Pancreas (tissue), 10 donors: ENCODE measurements around the gene CATSPERE. TPM values are rescaled to one million over a fixed set of nuclear protein-coding genes. Genes with fewer than 3 reads are reported as not detected.
A peak's percentile ranks its signal among the peaks of the same experiment; 100 is the strongest.

Source experiments
- ATAC-seq, 4 donors: fragments of 200-7000 bp; cut with Tn5 transposase; one replicate each; pipeline versions ENCODE4 v1.8.0 to v1.9.1; 2020; ENCODE audit warnings: mild to moderate bottlenecking in 4 of 4, moderate library complexity in 4 of 4
- DNase-seq, 6 donors: peaks; one replicate each; pipeline ENCODE4 v3.0.0-alpha.2; 2020
- FAIRE-seq: peaks from 2 replicates; lab custom pipeline; 2012; peaks lifted over from hg19 to GRCh38; lab: Jason Lieb, UNC
- H3K27ac ChIP-seq, 4 donors: fragments of 200-600 bp; sonication (generic); 1 replicate in 3 of 4; 2 replicates in 1 of 4; pipeline versions ENCODE4 v1.5.0 to v1.8.0; 2020
- H3K27me3 ChIP-seq, 4 donors: fragments of 200-600 bp; one replicate each; pipeline ENCODE4 v1.8.0; 2021
- H3K36me3 ChIP-seq, 3 donors: fragments of 200-600 bp; sonication (generic) in 1 of 3; one replicate each; pipeline versions ENCODE4 v1.5.0 to v1.8.0; 2020 to 2021
- H3K4me1 ChIP-seq, 3 donors: fragments of 200-600 bp; one replicate each; pipeline ENCODE4 v1.8.0; 2021
- H3K4me3 ChIP-seq, 4 donors: fragments of 200-600 bp; sonication (generic) in 2 of 4; one replicate each; pipeline versions ENCODE4 v1.5.0 to v1.8.0; 2020 to 2021
- H3K9me3 ChIP-seq, 4 donors: fragments of 200-600 bp; one replicate each; pipeline ENCODE4 v1.8.0; 2021
- CTCF ChIP-seq, 4 donors: fragments of 200-600 bp; sonication (generic) in 3 of 4; IDR thresholded peaks; one replicate each; pipeline versions ENCODE4 v1.5.0 to v1.8.0; 2021; ENCODE audit warnings: antibody characterized with exemption in 4 of 4
- WGBS, 2 donors: extraction: QIAGEN DNeasy Blood & Tissue Kit; methylation state at CpG; one replicate each; pipeline ENCODE4 v1.1.7; 2013; 5-methylcytosine and 5-hydroxymethylcytosine counted together
- intact Hi-C, 3 donors: fragments of 100-400 bp; cut with DNase I; formaldehyde crosslinking; loops; one replicate each; pipeline versions ENCODE4 v1.11.1 to v1.14.2; 2022
- polyA plus RNA-seq, 2 donors: library from polyadenylated mRNA; stranded (reverse); fragments of 200-250 nt; gene quantifications; one replicate each; pipeline ENCODE4 v1.2.3, GENCODE V29; 2013
- total RNA-seq, 6 donors: library from RNA; stranded (reverse); fragmentation: NEBNext Ultra II Directional in 4 of 6; extraction: Animal tissue kit (Norgen Biotek cat#: 25700) in 4 of 6; gene quantifications; one replicate each; pipeline versions ENCODE4 v1.2.1 to v1.2.4, GENCODE V29; 2021 to 2023
- donor health status: healthy with polysubstance abuse.
- donor health status: DM: no; HTN: no; CAD: no; lungs with moderate emphysema.
- donor health status: DM: no; HTN: no; CAD: no.
- donor health status: control.
- donor health status: control.
- donor health status: Bipolar disorder and iron deficiency.
- donor health status: DM: yes; HTN: yes; CAD: no.
- donor health status: DM: no; HTN: no; CAD: no.
- donor health status: DM: no; HTN: no; CAD: no.
- donor health status: DM: yes; HTN: yes; CAD: no.

The CATSPERE gene
- total and polyA plus RNA-seq, 8 donors = 0.19 to 1.2 (median 0.57) TPM

- Histone ChIP-seq H3K4me1 (peaks cover 0 to 22% (median 14%) of the 10 kb centered on the region in 3 donors), H3K27me3 (no peaks in the 10 kb centered on the region), H3K36me3 (no peaks in the 10 kb centered on the region), H3K9me3 (no peaks in the 10 kb centered on the region), H3K27ac (peak overlapping the region; percentile 64 to 94 (median 91)), H3K4me3 (peak overlapping the region; percentile 58 to 85 (median 69))
- peak; percentile 13 to 26 (median 20) for ATAC-seq
- no peak for TF ChIP-seq CTCF (IDR thresholded peaks at IDR 0.05)
- FAIRE-seq = no peak
- peak; percentile 32 to 78 (median 58) for DNase-seq
- intact Hi-C loops = no loop called here
- 0 to 1% methylated on average over 41 of the region's 41 CpGs for WGBS, 2 donors
Measured at GRCh38 chr1:244450597-244451538, 10.2 kb upstream of the CATSPERE start.

GRCh38 chr1:244451539-244451950 is 9.5 kb upstream of the CATSPERE start, which contains the start of gene ADSS2:
Gene ADSS2 (minus strand): TSS chr1:244451909. CDS start chr1:244451817, 92 bp downstream.
- 1% methylated on average over 41 to 45 of the region's 45 CpGs for WGBS, 2 donors
- Histone ChIP-seq H3K4me1 (peaks cover 0 to 22% (median 11%) of the 10 kb centered on the region in 3 donors), H3K36me3 (no peaks in the 10 kb centered on the region), H3K4me3 (peak within 1 kb of the TSS; percentile 58 to 85 (median 69)), H3K27me3 (no peaks in the 10 kb centered on the region), H3K9me3 (no peaks in the 10 kb centered on the region), H3K27ac (peak within 1 kb of the TSS; percentile 64 to 94 (median 91))
- FAIRE-seq (no peak), ATAC-seq (peak in 1 of 4 donors; percentile 28), DNase-seq (no peak)
- intact Hi-C loops = no loop called here
- no peak for TF ChIP-seq CTCF (IDR thresholded peaks at IDR 0.05)

- H3K4me1 ChIP-seq = peaks cover 0 to 22% (median 11%) of the 10 kb centered on the region in 3 donors
- WGBS, 2 donors = 4 to 7% methylated on average over 37 to 47 of the region's 47 CpGs
- no peaks in the 10 kb centered on the region for H3K9me3 ChIP-seq
- no peaks in the 10 kb centered on the region for H3K36me3 ChIP-seq
- no peaks in the 10 kb centered on the region for H3K27me3 ChIP-seq
- H3K27ac ChIP-seq = peak overlapping the region; percentile 64 to 94 (median 91)
- peak; percentile 94 to 98 (median 96) for ATAC-seq
- FAIRE-seq = peak; percentile 97
- intact Hi-C loops = no loop called here
- DNase-seq = peak; percentile 98 to 100 (median 99)
- peak; percentile 18 to 42 (median 30) for TF ChIP-seq CTCF (IDR thresholded peaks at IDR 0.05)
- peak overlapping the region; percentile 58 to 85 (median 69) for H3K4me3 ChIP-seq
Measured at GRCh38 chr1:244451951-244452795, 8.9 kb upstream of the CATSPERE start.

- no peaks in the 10 kb centered on the region for H3K27me3 ChIP-seq
- no peaks in the 10 kb centered on the region for H3K9me3 ChIP-seq
- intact Hi-C loops = no loop called here
- H3K36me3 ChIP-seq = no peaks in the 10 kb centered on the region
- H3K4me3 ChIP-seq = no peak overlapping the region
- WGBS, 2 donors = 26 to 34% methylated on average over 6 of the region's 6 CpGs
- DNase-seq (no peak), ATAC-seq (no peak), FAIRE-seq (no peak)
- no peak for TF ChIP-seq CTCF (IDR thresholded peaks at IDR 0.05)
- peak overlapping the region in 2 of 4 donors; percentile 60 to 64 for H3K27ac ChIP-seq
- H3K4me1 ChIP-seq = peaks cover 0 to 16% (median 7%) of the 10 kb centered on the region in 3 donors
Measured at GRCh38 chr1:244454412-244454811, 6.7 kb upstream of the CATSPERE start.
